GM18505 (cell line): ENCODE results near the gene PNLIPRP3.

Source experiments
- ATAC-seq: cut with Tn5 transposase; IDR thresholded peaks from one replicate; pipeline ENCODE4 v1.9.1; 2021; ENCODE audit not compliant: unreplicated experiment
- POLR2A ChIP-seq: IDR thresholded peaks from 4 replicates; pipeline ENCODE4 v1.6.1; 2011; ENCODE audit warnings: borderline replicate concordance; ENCODE audit not compliant: insufficient read depth, insufficient read length; ENCODE audit errors: extremely low read depth

PNLIPRP3 gene

GRCh38 chr10:116465546-116465945 lies 37.9 kb downstream of the PNLIPRP3 start:
- ATAC-seq, result no peak
- no peak for TF ChIP-seq POLR2A

GRCh38 chr10:116466715-116467422 lies 39.2 kb downstream of the PNLIPRP3 start:
- no peak for ATAC-seq
- TF ChIP-seq POLR2A, result no peak

GRCh38 chr10:116469437-116469836 lies 41.8 kb downstream of the PNLIPRP3 start:
- TF ChIP-seq POLR2A, result no peak
- no peak for ATAC-seq

- ATAC-seq, result no peak
- no peak for TF ChIP-seq POLR2A
Measured at GRCh38 chr10:116470071-116470470, 42.4 kb downstream of the PNLIPRP3 start.

- no peak for ATAC-seq
Measured at GRCh38 chr10:116470768-116471415, 43.2 kb downstream of the PNLIPRP3 start.

GRCh38 chr10:116472891-116473290 lies 45.2 kb downstream of the PNLIPRP3 start:
- TF ChIP-seq POLR2A, result no peak
- no peak for ATAC-seq

More at GRCh38 chr10:116470768-116471415, 43.2 kb downstream of the PNLIPRP3 start:
- no peak for TF ChIP-seq POLR2A

- ATAC-seq, result no peak
- no peak for TF ChIP-seq POLR2A
Measured at GRCh38 chr10:116475866-116476265, 48.2 kb downstream of the PNLIPRP3 start.

- no peak for TF ChIP-seq POLR2A
- no peak for ATAC-seq
Measured at GRCh38 chr10:116476461-116476860, 48.8 kb downstream of the PNLIPRP3 start.

GRCh38 chr10:116477986-116478664 lies 50.5 kb downstream of the PNLIPRP3 start:
- ATAC-seq, result no peak
- no peak for TF ChIP-seq POLR2A

- no peak for TF ChIP-seq POLR2A
- ATAC-seq, result no peak
Measured at GRCh38 chr10:116486770-116487448, 59.3 kb downstream of the PNLIPRP3 start.

- no peak for TF ChIP-seq POLR2A
- ATAC-seq, result no peak
Measured at GRCh38 chr10:116487522-116488430, 60.1 kb downstream of the PNLIPRP3 start.

GRCh38 chr10:116489460-116489859 lies 61.8 kb downstream of the PNLIPRP3 start:
- no peak for TF ChIP-seq POLR2A
- ATAC-seq, result no peak
